K562 (cell line): ENCODE data around the gene FEV. TPM values are rescaled to one million over a fixed set of nuclear protein-coding genes. Genes with fewer than 3 reads are reported as not detected.

Experiments used
- AFF1 ChIP-seq, 2 experiments: fragments of 450-650 bp; IDR thresholded peaks; 2 replicates each; pipeline ENCODE4 v1.6.1; 2018; ENCODE audit warnings: mild to moderate bottlenecking in 2 of 2, low read depth in 1 of 2; ENCODE audit not compliant: partially characterized antibody in 2 of 2
- FOXO4 ChIP-seq: fragments of 450-650 bp; formaldehyde crosslinking; IDR thresholded peaks from 2 replicates; pipeline ENCODE4 v1.4.0; 2020; ENCODE audit warnings: mild to moderate bottlenecking, moderate library complexity
- KDM1A ChIP-seq, 2 experiments: fragments of 450-650 bp; IDR thresholded peaks; 2 replicates each; pipeline ENCODE4 v1.6.1; 2016; ENCODE audit warnings: mild to moderate bottlenecking in 2 of 2
- NFIC ChIP-seq: fragments of 450-650 bp; IDR thresholded peaks from 2 replicates; pipeline ENCODE4 v1.6.1; 2017; ENCODE audit warnings: mild to moderate bottlenecking, inconsistent platforms
- NR4A1 ChIP-seq, 2 experiments: fragments of 250-450 bp in 1 of 2; fragments of 450-650 bp in 1 of 2; sonication (Bioruptor Pico) in 1 of 2; IDR thresholded peaks; 2 replicates each; pipeline versions ENCODE4 v1.4.0 to v1.6.1; 2016 to 2020; ENCODE audit warnings: mild to moderate bottlenecking in 2 of 2, missing compliant biosample characterization in 1 of 2, missing genetic modification characterization in 1 of 2, moderate library complexity in 1 of 2
- USF2 ChIP-seq: sonication (generic); formaldehyde crosslinking; IDR thresholded peaks from 2 replicates; pipeline ENCODE4 v1.5.0; 2020; ENCODE audit warnings: missing genetic modification reagents
- ZNF316 ChIP-seq: fragments of 450-650 bp; IDR thresholded peaks from 2 replicates; pipeline ENCODE4 v1.6.1; 2016
- polyA plus RNA-seq, 8 experiments: library from polyadenylated mRNA; depleted of rRNA in 4 of 8; stranded (reverse) in 5 of 8; unstranded in 3 of 8; fragments of >200 nt; fragmentation: Nextera tagmentation in 2 of 8; fragmentation: Illumina TruSeq in 1 of 8; extraction: Ambion mirVana in 2 of 8; extraction: Trizol in 1 of 8; gene quantifications; 2 replicates each; pipeline versions ENCODE4 v1.2.1 to v1.2.3, GENCODE V29; 2011 to 2014; ENCODE audit warnings: inconsistent platforms in 1 of 8, missing spikeins in 1 of 8
- total RNA-seq, 7 experiments: library from RNA; depleted of rRNA in 6 of 7; stranded (reverse); fragments of >200 nt in 6 of 7; fragmentation: Illumina TruSeq in 2 of 7; extraction: Trizol in 2 of 7; gene quantifications; 2 replicates each; pipeline versions ENCODE4 v1.2.1 to v1.2.3, GENCODE V29; 2011 to 2021; ENCODE audit warnings: low replicate concordance in 1 of 7

Gene FEV
- total and polyA plus RNA-seq, 9 of the 15 experiments (the other 6 are each of a cell fraction or from before 2014, with no cell fraction given), result 0.08 to 1.6 (median 0.62) TPM; not detected in 1

GRCh38 chr2:218985021-218985324 is at the start of gene FEV (continued):
- TF ChIP-seq AFF1 (IDR thresholded peaks at IDR 0.05; ENCODE audit: low read depth in 1 of 2, partially characterized antibody in 2 of 2) (no peak), FOXO4 (CRISPR knock-in tag) (no peak), USF2 (no peak), NFIC (no peak), KDM1A (IDR thresholded peaks at IDR 0.05) (no peak), NR4A1 (CRISPR knock-in tag; IDR thresholded peaks at IDR 0.05) (no peak), NR4A1 (tag; IDR thresholded peaks at IDR 0.05) (no peak), ZNF316 (no peak)
- TF ChIP-seq, all 486 proteins: peak for 0
